Lower leg skin (tissue), 4 donors: ENCODE results near the gene FIBIN. TPM values are rescaled to one million over a fixed set of nuclear protein-coding genes. Genes with fewer than 3 reads are reported as not detected.

ENCODE experiments used
- DNase-seq, 2 donors: peaks; one replicate each; pipeline ENCODE4 v3.0.0-alpha.2; 2019; ENCODE audit warnings: low spot score in 2 of 2
- H3K4me3 ChIP-seq: fragments of 200-600 bp; sonication (generic); 2 replicates; pipeline ENCODE4 v1.5.1; 2017; ENCODE audit warnings: mild to moderate bottlenecking, low read depth; ENCODE audit not compliant: poor library complexity, severe bottlenecking
- CTCF ChIP-seq, 3 donors: fragments of 450-650 bp; IDR thresholded peaks; one replicate each; pipeline ENCODE4 v1.5.1; 2016; ENCODE audit warnings: antibody characterized with exemption in 3 of 3, mild to moderate bottlenecking in 3 of 3, moderate library complexity in 2 of 3
- POLR2A ChIP-seq, 2 donors: fragments of 450-650 bp; IDR thresholded peaks; one replicate each; pipeline ENCODE4 v1.6.1; 2016 to 2017; ENCODE audit warnings: antibody characterized with exemption in 2 of 2, mild to moderate bottlenecking in 1 of 2, moderate library complexity in 1 of 2
- WGBS, 2 donors: methylation state at CpG; one replicate each; pipeline ENCODE4 v1.1.5; 2018; 5-methylcytosine and 5-hydroxymethylcytosine counted together
- intact Hi-C: fragments of 100-400 bp; cut with DNase I; formaldehyde crosslinking; loops from one replicate; pipeline ENCODE4 v1.15.0; 2023; ENCODE audit warnings: low total_unique reads
- total RNA-seq, 4 donors: library from RNA; depleted of rRNA; stranded (reverse); fragments of >200 nt; gene quantifications; one replicate each; pipeline ENCODE4 v1.1.0, GENCODE V29; 2016

The FIBIN gene
- total RNA-seq, 4 donors from 2014 or later: 11.7 to 45.4 (median 15.1) TPM

- H3K4me3 ChIP-seq: no peak overlapping the region
- intact Hi-C loops: no loop called here
- DNase-seq: no peak
- TF ChIP-seq CTCF (IDR thresholded peaks at IDR 0.05): no peak
- TF ChIP-seq POLR2A (IDR thresholded peaks at IDR 0.05): no peak
Observed at GRCh38 chr11:27008811-27009535, 15.1 kb downstream of the FIBIN start.

GRCh38 chr11:27011560-27012233 lies 17.8 kb downstream of the FIBIN start:
- TF ChIP-seq POLR2A (IDR thresholded peaks at IDR 0.05): no peak
- no peak for TF ChIP-seq CTCF (IDR thresholded peaks at IDR 0.05)
- no peak for DNase-seq
- intact Hi-C loops: no loop called here
- WGBS, 2 donors: 79 to 88% methylated on average over 4 of the region's 4 CpGs
- H3K4me3 ChIP-seq: no peak overlapping the region

GRCh38 chr11:27012234-27012921 lies 18.5 kb downstream of the FIBIN start:
- DNase-seq: no peak
- intact Hi-C loops: no loop called here
- H3K4me3 ChIP-seq: no peak overlapping the region
- TF ChIP-seq POLR2A (IDR thresholded peaks at IDR 0.05): no peak
- no peak for TF ChIP-seq CTCF (IDR thresholded peaks at IDR 0.05)
- 40 to 41% methylated on average over 4 of the region's 4 CpGs for WGBS, 2 donors

GRCh38 chr11:27013781-27014361 lies 20.0 kb downstream of the FIBIN start:
- no peak for TF ChIP-seq POLR2A (IDR thresholded peaks at IDR 0.05)
- no peak for TF ChIP-seq CTCF (IDR thresholded peaks at IDR 0.05)
- intact Hi-C loops: no loop called here
- no peak overlapping the region for H3K4me3 ChIP-seq
- DNase-seq: no peak
- WGBS, 2 donors: 28 to 31% methylated on average over 4 of the region's 4 CpGs

GRCh38 chr11:27018902-27019529 lies 25.1 kb downstream of the FIBIN start:
- intact Hi-C loops: no loop called here
- TF ChIP-seq CTCF (IDR thresholded peaks at IDR 0.05): no peak
- no peak for TF ChIP-seq POLR2A (IDR thresholded peaks at IDR 0.05)
- H3K4me3 ChIP-seq: no peak overlapping the region
- DNase-seq: no peak
